Adrenal gland (tissue), 5 donors: Measurements from ENCODE around the gene CEACAM4.

ENCODE experiments used
- POLR2A ChIP-seq, 2 donors: fragments of 450-650 bp; IDR thresholded peaks; one replicate each; pipeline ENCODE4 v1.6.1; 2017; ENCODE audit warnings: antibody characterized with exemption in 2 of 2, mild to moderate bottlenecking in 2 of 2, moderate library complexity in 1 of 2
- TF ChIP-seq, protein P1 (sequence below), 6 experiments: fragments of 450-650 bp in 4 of 6; fragments of 200-600 bp in 2 of 6; sonication (generic) in 1 of 6; IDR thresholded peaks; 1 replicate in 5 of 6; 2 replicates in 1 of 6; pipeline versions ENCODE4 v1.5.1 to v1.8.0; 2016 to 2021; ENCODE audit warnings: antibody characterized with exemption in 6 of 6, mild to moderate bottlenecking in 2 of 6, moderate library complexity in 1 of 6
- donor health status: DM: no; HTN: no; CAD: no.

DNA sequence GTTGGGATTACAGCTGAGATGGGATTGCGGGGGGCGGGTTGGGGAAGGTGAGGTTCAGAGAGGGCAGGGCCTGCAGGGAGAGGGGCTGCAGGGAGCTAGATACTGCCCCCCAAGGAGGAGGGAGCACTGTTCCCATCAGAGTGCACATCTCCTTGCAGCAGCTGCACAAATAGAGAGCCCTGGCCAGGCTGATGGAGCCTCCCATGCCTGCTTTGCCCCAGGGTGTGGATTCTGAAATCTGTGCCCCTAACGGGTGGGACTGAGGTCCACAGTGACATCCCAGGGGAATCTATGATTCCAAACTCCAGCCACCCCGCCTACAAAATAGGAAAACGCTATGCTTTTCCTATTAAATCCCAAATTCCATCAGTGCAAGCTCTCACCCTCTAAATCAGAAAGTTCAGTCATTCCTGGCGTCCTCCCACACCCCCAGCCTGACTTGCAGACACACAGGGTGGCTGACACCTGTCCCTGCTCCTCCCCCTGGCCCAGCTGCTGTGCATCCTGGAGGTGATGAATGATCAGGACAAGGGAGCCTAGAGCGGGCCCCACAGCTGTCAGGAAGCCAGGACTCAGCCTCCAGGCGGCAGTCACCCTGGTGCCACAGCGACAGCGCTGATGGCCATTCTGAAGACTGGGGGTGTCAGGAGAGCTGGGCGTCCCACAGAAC is 57.3 kb downstream of the CEACAM4 start:
- TF ChIP-seq, protein P1, sequence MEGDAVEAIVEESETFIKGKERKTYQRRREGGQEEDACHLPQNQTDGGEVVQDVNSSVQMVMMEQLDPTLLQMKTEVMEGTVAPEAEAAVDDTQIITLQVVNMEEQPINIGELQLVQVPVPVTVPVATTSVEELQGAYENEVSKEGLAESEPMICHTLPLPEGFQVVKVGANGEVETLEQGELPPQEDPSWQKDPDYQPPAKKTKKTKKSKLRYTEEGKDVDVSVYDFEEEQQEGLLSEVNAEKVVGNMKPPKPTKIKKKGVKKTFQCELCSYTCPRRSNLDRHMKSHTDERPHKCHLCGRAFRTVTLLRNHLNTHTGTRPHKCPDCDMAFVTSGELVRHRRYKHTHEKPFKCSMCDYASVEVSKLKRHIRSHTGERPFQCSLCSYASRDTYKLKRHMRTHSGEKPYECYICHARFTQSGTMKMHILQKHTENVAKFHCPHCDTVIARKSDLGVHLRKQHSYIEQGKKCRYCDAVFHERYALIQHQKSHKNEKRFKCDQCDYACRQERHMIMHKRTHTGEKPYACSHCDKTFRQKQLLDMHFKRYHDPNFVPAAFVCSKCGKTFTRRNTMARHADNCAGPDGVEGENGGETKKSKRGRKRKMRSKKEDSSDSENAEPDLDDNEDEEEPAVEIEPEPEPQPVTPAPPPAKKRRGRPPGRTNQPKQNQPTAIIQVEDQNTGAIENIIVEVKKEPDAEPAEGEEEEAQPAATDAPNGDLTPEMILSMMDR (IDR thresholded peaks at IDR 0.05): no peak
- no peak for TF ChIP-seq POLR2A (IDR thresholded peaks at IDR 0.05)
